ENCODE measurements around the gene DHX40.

- TF ChIP-seq POLR2AphosphoS5 (IDR thresholded peaks at IDR 0.05; ENCODE audit: low read depth, low read length), result no peak
- no peak for TF ChIP-seq PHF5A (CRISPR knock-in tag; IDR thresholded peaks at IDR 0.05; ENCODE audit: low read depth, unreplicated experiment)
- TF ChIP-seq YY1 (IDR thresholded peaks at IDR 0.05; ENCODE audit: insufficient read depth, insufficient replicate concordance, low read depth, low read length), result no peak
- TF ChIP-seq THAP11 (CRISPR knock-in tag; IDR thresholded peaks at IDR 0.05), result no peak
- TF ChIP-seq ZNF460 (CRISPR knock-in tag; IDR thresholded peaks at IDR 0.05; ENCODE audit: borderline replicate concordance), result no peak
- TF ChIP-seq REST (IDR thresholded peaks at IDR 0.05; ENCODE audit: borderline replicate concordance in 1 of 2, low read depth in 1 of 2, low read length in 2 of 2), result no peak
- TF ChIP-seq IKZF1 (IDR thresholded peaks at IDR 0.05), result no peak
- TF ChIP-seq, protein P1, sequence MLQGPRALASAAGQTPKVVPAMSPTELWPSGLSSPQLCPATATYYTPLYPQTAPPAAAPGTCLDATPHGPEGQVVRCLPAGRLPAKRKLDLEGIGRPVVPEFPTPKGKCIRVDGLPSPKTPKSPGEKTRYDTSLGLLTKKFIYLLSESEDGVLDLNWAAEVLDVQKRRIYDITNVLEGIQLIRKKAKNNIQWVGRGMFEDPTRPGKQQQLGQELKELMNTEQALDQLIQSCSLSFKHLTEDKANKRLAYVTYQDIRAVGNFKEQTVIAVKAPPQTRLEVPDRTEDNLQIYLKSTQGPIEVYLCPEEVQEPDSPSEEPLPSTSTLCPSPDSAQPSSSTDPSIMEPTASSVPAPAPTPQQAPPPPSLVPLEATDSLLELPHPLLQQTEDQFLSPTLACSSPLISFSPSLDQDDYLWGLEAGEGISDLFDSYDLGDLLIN (CRISPR knock-in tag; IDR thresholded peaks at IDR 0.05; ENCODE audit: borderline replicate concordance), result no peak
- TF ChIP-seq SNAPC5 (CRISPR knock-in tag; IDR thresholded peaks at IDR 0.05; ENCODE audit: borderline replicate concordance), result no peak
These were observed 37.5 kb upstream of the DHX40 start for GRCh38 chr17:59527931-59528330.

Data from HepG2 (cell line).